ENCODE data around the gene SCARB1.

DNA sequence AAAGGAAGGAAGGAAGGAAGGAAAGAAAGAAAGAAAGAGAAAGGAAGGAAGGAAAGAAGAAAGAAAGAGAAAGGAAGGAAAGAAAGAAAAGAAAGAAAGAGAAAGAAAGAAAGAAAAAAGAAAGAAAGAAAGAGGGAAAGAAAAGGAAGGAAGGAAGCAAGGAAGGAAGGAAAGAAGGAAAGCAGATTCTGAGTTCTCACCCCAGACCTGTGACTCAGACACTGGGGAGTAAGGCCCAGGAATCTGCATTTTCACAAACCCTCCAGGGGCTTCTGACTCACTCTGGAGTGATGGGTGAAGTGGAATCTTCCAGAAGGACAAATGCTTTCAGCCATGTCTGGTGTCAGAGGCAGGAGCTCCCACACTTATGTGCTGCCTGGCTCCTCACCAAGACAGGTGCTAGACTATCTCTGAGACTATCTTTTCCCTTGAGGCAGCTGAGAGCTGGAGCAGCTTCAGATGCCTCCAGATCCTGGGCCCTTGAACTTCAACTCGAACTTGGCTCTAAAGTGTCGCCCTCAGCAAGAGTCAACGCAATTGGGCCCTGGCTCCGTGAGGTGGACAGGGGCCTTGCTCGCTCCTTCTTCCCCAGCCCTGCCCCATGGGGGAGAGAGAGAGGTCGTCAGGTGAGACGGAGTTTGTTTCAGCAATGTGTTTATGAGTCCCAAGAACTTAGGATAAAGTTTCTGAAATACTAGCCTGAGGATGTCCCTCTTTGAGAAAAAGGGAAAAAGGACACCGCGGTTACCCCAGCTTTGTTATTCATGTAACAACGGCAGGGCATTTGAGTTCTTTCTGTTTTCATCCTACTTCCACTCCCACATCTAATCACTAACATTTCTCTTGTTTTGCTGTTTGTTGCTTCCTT lies 19.8 kb upstream of the SCARB1 start:
- TF ChIP-seq, protein P1, sequence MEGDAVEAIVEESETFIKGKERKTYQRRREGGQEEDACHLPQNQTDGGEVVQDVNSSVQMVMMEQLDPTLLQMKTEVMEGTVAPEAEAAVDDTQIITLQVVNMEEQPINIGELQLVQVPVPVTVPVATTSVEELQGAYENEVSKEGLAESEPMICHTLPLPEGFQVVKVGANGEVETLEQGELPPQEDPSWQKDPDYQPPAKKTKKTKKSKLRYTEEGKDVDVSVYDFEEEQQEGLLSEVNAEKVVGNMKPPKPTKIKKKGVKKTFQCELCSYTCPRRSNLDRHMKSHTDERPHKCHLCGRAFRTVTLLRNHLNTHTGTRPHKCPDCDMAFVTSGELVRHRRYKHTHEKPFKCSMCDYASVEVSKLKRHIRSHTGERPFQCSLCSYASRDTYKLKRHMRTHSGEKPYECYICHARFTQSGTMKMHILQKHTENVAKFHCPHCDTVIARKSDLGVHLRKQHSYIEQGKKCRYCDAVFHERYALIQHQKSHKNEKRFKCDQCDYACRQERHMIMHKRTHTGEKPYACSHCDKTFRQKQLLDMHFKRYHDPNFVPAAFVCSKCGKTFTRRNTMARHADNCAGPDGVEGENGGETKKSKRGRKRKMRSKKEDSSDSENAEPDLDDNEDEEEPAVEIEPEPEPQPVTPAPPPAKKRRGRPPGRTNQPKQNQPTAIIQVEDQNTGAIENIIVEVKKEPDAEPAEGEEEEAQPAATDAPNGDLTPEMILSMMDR (IDR thresholded peaks at IDR 0.05; ENCODE audit: borderline replicate concordance, extremely low read depth, low read length, poor library complexity, severe bottlenecking) = no peak
- TF ChIP-seq EZH2 (IDR thresholded peaks at IDR 0.05; ENCODE audit: borderline replicate concordance, low read depth, low read length, severe bottlenecking) = no peak

Data from DND-41 (cell line).